Measurements from ENCODE around the gene ZNRF1.
"Not testable (repeated sequence)": the region's sequence is repeated elsewhere in the genome, so short reads cannot be mapped to it uniquely, and the experiment has no call there.

Gene ZNRF1

DNA sequence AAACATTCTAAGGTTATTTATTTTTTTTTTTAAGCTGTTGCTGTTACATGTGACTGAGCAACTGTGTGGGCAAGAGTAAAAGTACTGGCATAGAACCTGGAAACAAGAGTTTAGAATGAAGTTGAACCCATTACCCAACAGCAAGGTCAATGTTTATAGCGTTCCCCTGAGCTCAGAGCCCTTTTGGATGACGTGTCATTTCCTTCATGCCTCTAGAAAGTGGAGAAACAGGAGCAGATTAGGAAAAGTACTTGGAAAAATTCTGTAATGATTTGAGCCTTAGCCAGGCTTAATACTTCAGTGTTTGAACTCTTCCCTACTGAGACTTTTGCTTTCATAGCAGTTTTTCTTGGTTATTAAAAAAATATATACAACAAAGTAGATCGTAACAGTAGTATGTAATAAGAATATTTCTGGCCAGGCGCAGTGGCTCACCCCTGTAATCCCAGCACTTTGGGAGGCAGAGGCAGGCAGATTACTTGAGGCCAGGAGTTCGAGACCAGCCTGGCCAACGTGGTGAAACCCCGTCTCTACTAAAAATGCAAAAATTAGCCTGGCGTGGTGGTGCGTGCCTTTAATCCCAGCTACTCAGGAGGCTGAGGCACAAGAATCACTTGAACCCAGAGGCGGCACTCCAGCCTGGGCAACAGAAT is 27.5 kb downstream of the ZNRF1 start:
- not testable (repeated sequence) for DNase-seq (ENCODE audit: low read depth in 2 of 2)

DNA sequence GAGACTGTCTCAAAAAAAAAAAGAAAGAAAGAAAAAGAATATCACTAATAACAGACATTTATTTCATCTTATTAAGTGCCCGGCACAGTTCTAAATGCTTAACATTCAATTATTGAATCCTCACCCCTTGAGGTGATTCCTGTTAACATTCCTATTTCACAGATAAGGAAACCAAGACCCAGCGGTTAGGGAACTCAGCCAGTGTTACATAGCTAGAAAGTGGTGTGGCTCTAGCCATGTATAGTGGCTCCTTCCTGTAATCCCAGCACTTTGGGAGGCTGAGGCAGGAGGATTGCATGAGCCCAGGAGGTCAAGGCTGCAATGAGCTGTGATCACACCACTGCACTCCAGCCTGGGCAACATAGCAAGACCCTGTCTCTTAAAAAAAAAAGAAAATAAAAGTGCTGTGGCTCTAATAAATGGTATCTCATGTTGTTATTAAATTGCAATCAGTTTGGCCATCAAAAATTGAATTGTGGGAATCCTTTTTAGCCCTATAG is 28.1 kb downstream of the ZNRF1 start:
- no peak for DNase-seq (ENCODE audit: low read depth in 2 of 2)

DNA sequence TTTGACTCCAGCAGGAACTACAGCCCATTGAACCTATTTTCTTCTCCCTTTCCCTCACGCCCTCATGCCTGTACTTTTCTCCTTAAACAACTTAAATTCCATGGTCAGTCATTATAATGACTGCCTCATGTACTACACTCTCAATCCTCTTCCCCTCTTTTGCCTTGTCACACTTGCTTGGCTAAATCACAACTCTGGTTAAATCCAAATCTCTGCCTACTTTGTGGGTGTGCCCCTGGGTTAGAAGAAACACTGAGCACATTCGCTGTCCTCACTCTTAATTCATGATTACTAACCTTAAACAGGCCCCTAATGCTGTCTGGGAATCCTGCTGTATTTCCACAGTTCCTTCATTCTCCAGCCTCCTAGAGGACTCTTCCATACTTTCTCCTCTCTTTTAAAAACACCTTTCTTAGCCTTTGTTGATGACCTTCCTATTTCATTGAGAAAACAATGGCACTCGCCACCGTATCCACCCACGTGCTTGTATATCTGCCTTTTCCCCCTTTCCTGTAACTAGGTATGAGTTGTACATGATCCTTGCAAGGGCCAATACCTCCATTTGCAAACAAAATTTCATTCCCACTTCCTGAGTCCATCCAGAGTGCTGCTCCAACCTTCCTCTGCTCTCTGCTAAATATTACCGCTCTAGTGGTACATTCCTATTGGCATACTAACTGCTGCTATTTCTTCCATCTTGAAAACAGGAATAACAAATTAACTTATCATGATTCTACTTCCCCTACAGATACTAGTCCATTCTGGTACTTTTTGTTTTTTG is 28.9 kb downstream of the ZNRF1 start:
- no peak for DNase-seq (ENCODE audit: low read depth in 2 of 2)

- DNase-seq (ENCODE audit: low read depth in 2 of 2), result no peak
Measured at GRCh38 chr16:75028544-75029135, 29.8 kb downstream of the ZNRF1 start.

DNA sequence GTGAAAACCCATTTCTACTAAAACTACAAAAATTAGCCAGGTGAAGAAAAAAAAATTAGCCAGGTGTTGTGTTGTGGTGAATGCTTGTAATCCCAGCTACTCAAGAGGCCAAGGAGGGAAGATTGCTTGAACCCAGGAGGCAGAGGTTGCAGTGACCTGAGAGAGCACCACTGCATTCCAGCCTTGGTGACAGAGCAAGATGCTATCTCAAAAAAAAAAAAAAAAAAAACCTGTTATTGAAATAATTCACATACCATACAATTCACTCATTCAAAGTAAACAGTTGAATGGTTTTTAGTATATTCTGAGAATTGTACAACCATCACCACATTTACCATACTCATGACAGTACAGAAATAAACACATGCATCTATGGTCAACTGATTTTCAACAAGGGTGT is 31.0 kb downstream of the ZNRF1 start:
- DNase-seq (ENCODE audit: low read depth in 2 of 2), result no peak

DNA sequence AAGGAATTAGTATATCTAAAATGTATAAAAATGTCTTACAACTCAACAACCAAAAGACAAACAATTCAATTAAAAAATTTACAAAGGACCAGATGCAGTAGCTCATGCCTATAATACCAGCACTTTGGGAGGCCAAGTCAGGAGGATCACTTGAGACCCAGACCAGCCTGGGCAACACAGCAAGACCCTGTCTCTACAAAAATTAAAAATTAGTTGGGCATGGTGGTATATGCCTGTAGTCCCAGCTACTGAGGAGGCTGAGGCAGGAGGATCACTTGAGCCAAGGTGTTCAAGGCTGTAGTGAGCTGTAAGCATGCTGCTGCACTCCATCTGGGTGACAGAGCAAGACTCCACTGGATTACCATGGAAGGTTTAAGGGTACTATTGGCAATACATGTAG is 33.8 kb downstream of the ZNRF1 start:
- DNase-seq (ENCODE audit: low read depth in 2 of 2), result no peak

- no peak for DNase-seq (ENCODE audit: low read depth in 2 of 2)
Measured at GRCh38 chr16:75035410-75035968, 36.7 kb downstream of the ZNRF1 start.

DNA sequence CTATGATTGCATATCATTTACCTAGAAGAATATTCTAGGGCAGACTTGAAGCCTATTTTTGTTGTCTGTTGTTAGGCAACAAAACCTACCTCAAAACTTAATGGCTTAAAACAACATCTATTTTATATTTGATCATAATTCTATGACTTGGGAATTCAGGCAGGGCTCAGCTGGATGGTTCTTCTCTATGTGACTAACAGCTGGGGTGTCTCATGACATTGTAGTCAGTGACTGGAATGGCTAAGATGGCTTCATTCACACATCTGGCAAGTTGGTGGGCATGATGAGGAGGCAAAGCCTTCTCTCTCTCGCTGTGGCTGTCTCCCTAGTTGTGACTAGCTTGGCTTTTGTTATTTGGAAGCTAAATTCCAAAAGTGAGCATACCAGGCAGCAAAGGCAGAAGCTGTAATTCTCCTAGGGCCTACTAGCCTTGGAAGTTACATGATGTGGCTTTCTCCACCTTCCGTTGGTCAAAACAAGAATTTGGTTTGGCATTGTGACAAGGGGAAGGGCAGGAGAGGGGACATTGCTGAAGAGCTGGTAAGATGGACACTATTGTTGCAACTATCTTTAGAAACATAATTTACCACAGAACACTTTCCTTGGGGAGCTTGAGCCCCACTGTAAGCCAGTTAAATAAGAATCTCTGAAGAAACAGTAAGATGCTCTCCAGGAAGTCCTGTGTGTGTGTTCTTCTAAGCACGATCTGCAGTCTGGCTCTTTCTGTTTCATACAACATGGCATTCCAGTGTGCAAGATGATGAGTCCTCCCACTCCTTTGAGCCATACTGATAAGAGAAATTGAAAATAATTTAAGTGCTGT is 39.4 kb downstream of the ZNRF1 start:
- DNase-seq (ENCODE audit: low read depth in 2 of 2), result no peak

GRCh38 chr16:75039941-75040340 is 41.1 kb downstream of the ZNRF1 start:
- no peak for DNase-seq (ENCODE audit: low read depth in 2 of 2)

DNA sequence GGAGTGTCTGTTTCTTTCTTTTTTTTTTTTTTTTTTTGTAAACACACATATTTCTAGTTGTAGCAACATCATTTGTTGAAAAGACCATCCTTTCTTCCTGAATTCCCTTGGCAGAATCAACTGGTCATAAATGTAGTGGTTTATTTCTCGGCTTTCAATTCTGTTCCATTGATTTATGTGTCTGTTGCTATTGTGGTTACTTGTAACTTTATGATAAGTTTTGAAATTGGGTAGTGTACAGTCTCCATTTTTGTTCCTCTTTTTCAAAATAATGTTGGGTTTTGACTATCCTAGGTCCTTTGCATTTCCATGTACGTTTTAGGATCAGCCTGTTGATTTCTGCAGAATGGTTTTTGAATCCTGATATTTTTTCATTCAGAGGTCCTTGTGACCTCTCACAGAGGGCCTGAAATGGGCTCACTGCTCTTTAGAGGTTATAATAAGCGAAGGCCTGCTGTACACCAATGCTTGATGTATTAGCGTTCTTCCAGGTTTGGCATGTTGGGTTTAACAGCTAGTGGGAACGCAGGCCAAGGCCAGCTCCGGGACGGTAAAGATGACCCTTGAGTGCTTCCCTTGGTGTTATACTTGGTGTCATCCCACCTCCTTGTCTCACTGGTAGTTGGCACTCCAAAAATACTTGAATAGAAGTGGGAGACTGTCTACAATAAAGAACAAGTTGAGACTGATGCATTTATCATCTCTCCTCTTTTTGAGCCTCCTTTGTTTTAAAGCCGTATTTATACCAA is 43.8 kb downstream of the ZNRF1 start:
- no peak for DNase-seq (ENCODE audit: low read depth in 2 of 2)

- DNase-seq (ENCODE audit: low read depth in 2 of 2), result no peak
Measured at GRCh38 chr16:75043175-75043895, 44.5 kb downstream of the ZNRF1 start.

DNA sequence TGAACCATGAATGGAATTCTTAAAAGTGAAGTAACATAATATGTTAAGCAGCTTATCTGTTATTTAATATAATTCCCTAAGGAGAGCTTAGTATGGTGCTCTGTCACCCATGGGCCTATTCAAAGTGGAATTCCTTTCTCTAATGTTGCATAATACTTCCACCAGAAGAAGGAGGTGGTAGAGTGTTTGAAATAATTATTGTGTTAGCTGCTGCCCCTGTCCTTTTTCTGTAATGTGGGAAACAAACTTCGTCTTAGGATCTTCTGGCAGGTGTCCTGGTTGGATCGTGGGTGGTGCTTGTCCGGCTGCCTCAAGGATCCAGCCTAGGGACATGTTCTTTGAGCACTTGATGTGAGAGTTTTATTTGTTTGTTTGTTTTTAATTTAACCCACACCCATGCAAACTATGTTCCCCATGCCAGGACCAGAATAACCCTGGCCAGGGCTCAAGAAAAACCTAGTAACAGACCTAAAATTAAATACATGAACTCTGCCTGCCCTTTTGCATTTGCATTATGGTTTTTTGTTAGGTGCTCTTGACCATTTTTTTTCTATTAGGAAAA is 46.1 kb downstream of the ZNRF1 start:
- DNase-seq (ENCODE audit: low read depth in 2 of 2), result no peak

DNA sequence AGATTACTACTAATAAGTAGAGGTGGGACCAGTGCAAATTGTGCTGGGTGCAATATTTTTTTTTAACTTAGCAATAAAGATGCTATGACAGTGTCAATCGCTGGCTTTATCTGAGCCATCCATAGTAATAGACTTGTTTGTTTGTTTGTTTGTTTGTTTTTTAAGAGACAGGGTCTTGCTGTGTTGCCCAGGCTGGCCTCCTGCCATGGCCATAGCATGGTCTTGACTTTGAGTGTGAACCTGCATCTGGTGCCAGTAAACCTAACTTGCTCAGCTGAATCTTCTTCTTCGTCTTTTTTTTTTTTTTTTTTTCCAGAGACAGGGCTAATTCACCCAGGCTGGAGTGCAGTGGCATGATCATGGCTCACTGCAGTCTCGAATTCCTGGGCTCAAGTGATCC is 46.6 kb downstream of the ZNRF1 start:
- DNase-seq (ENCODE audit: low read depth in 2 of 2), result no peak

DNA sequence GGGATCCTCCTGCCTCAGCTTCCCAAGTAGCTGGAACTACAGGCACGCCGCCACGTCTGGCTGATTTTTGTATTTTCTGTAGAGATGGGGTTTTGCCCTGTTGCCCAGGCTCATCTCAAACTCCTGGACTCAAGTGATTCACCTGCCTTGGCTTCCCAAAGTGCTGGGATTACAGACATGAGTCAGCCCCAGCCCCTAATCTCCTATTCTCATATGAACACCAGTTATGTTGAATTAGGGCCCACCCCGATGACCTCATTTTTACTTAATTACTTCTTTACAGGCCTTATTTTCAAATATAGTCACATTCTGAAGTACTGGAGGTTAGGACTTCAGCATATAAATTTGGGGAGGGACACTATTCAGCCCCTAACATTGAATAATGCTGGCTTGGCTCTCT is 49.2 kb downstream of the ZNRF1 start:
- no peak for DNase-seq (ENCODE audit: low read depth in 2 of 2)

DNA sequence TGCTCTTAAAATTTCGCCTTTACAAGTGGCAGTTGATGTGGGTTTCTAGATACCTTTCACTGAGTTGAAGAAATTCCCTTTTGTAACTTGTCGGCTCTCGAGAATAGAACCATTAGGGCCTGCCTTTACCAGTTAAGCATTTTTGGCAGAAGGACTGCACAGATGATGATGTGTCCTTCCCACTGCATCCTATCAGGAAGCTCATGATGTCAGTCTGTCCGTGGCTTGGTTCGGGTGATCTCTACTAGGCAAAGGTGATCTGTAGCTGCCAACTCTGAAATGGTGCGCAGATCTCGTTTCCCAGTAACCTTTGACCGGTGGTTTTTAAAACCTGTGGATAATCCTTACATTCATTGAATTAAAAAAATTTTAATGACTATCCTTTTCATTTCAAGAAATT is 49.7 kb downstream of the ZNRF1 start:
- DNase-seq (ENCODE audit: low read depth in 2 of 2), result no peak

DNA sequence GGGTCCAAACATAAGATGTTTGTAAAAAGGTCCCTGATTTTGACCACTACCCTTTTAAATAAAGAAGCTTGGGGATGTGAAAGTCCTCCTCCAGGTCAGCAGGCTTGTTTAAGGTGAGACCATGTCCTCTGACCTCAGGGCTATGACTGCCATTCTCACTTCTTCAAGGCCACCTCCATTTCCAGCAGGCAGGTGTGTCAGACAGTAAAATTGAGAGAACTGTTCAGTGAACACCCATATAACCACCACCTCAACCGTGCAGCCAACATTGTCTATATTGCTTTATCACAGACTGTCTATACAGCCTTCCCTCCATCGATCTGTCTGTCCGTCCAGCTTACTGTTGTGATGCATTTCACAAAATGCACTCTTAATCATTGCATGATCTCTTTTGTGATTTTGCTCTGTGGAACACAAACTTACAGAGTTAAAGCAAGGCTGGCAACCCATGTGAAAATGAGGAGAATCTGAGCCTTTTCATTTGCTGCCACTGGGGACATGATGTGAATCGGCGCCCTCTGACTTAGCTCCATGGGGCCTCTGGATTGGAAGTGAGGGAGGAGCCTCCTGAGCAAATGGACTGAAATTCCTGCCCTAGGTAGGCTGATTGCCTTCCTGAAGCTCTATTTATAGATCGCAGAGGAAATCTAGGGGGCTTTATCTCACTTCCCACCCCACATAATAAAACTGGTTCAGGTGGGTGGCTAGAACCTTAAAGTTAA is 53.8 kb downstream of the ZNRF1 start:
- no peak for DNase-seq (ENCODE audit: low read depth in 2 of 2)

GRCh38 chr16:75053791-75054555 is 55.1 kb downstream of the ZNRF1 start:
- no peak for DNase-seq (ENCODE audit: low read depth in 2 of 2)

DNA sequence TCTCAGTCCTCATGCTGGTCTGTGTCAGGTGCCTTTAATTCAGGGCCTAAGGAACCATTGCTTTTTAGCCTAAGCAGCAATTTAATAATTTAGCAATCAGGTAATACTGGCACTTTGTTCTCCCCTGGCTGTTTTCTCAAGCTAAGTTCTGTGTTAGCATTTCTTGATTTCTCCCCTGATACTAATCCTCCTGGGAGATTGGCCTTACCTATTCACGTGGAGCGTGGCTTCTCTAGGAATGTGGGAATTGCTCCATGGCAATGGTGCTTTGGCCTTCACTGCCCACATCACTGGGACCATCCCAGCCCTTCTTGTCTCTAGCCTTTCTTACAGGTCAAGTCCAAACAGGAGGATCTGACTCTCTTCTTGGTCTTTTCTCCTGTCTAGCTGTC is 55.7 kb downstream of the ZNRF1 start:
- DNase-seq (ENCODE audit: low read depth in 2 of 2), result no peak

- DNase-seq (ENCODE audit: low read depth in 2 of 2), result no peak
Measured at GRCh38 chr16:75058806-75059205, 60.0 kb downstream of the ZNRF1 start.

Measured in activated CD4-positive, alpha-beta T cell treated with anti-CD3 and anti-CD28 coated beads for 24 hours (primary cell).